NAMALWA (cell line): ENCODE data around the gene FOXK1.

Experiments used
- DNase-seq: peaks from one replicate; pipeline ENCODE4 v3.0.0-alpha.2; 2015; ENCODE audit warnings: low spot score

FOXK1 gene

GRCh38 chr7:4699841-4700240 lies 17.7 kb downstream of the FOXK1 start:
- no peak for DNase-seq

- no peak for DNase-seq
Measured at GRCh38 chr7:4700577-4701235, 18.6 kb downstream of the FOXK1 start.

- DNase-seq: no peak
Measured at GRCh38 chr7:4702961-4703512, 20.9 kb downstream of the FOXK1 start.

GRCh38 chr7:4703532-4703931 lies 21.4 kb downstream of the FOXK1 start:
- DNase-seq: no peak

- DNase-seq: no peak
Measured at GRCh38 chr7:4706384-4707216, 24.5 kb downstream of the FOXK1 start.

- no peak for DNase-seq
Measured at GRCh38 chr7:4707217-4707741, 25.2 kb downstream of the FOXK1 start.

- no peak for DNase-seq
Measured at GRCh38 chr7:4707980-4708411, 25.9 kb downstream of the FOXK1 start.

- DNase-seq: no peak
Measured at GRCh38 chr7:4709187-4709586, 27.1 kb downstream of the FOXK1 start.

- no peak for DNase-seq
Measured at GRCh38 chr7:4711093-4711492, 29.0 kb downstream of the FOXK1 start.

GRCh38 chr7:4711634-4712033 lies 29.5 kb downstream of the FOXK1 start:
- DNase-seq: no peak

- no peak for DNase-seq
Measured at GRCh38 chr7:4712281-4713182, 30.4 kb downstream of the FOXK1 start.

GRCh38 chr7:4713183-4713784 lies 31.2 kb downstream of the FOXK1 start:
- no peak for DNase-seq

GRCh38 chr7:4714161-4714700 lies 32.1 kb downstream of the FOXK1 start:
- DNase-seq: no peak

- no peak for DNase-seq
Measured at GRCh38 chr7:4714767-4715409, 32.8 kb downstream of the FOXK1 start.

GRCh38 chr7:4715410-4715776 lies 33.3 kb downstream of the FOXK1 start:
- DNase-seq: no peak

GRCh38 chr7:4716946-4717795 lies 35.1 kb downstream of the FOXK1 start:
- no peak for DNase-seq

GRCh38 chr7:4718075-4718474 lies 36.0 kb downstream of the FOXK1 start:
- no peak for DNase-seq

- DNase-seq: no peak
Measured at GRCh38 chr7:4720225-4720624, 38.1 kb downstream of the FOXK1 start.

GRCh38 chr7:4722308-4722707 lies 40.2 kb downstream of the FOXK1 start:
- no peak for DNase-seq
